Measurements from ENCODE around the gene RPL28.
A peak's percentile ranks its signal among the peaks of the same experiment; 100 is the strongest.

The RPL28 gene

GRCh38 chr19:55385724-55386492 lies at the start of gene RPL28:
Gene RPL28, plus strand, starts transcription at chr19:55385932. Its CDS starts 426 bp downstream, at chr19:55386358.
- peak; percentile 88 to 97 (median 96) for DNase-seq

GRCh38 chr19:55336101-55336500 lies 49.6 kb upstream of the RPL28 start:
- no peak for DNase-seq

- DNase-seq, result peak; percentile 100
Observed at GRCh38 chr19:55339105-55339888, 46.4 kb upstream of the RPL28 start, which contains the start of gene KMT5C. Gene KMT5C, plus strand, starts transcription at chr19:55339876. Its CDS starts 2,061 bp downstream, at chr19:55341937.

GRCh38 chr19:55339889-55340783 lies 45.6 kb upstream of the RPL28 start:
- DNase-seq, result no peak

GRCh38 chr19:55340784-55341147 lies 45.0 kb upstream of the RPL28 start:
- no peak for DNase-seq

GRCh38 chr19:55341171-55341588 lies 44.6 kb upstream of the RPL28 start:
- DNase-seq, result peak in 1 of 4 experiments; percentile 15

- DNase-seq, result no peak
Observed at GRCh38 chr19:55341595-55342531, 43.9 kb upstream of the RPL28 start.

GRCh38 chr19:55344444-55344843 lies 41.3 kb upstream of the RPL28 start:
- DNase-seq, result no peak

GRCh38 chr19:55345101-55345817 lies 40.5 kb upstream of the RPL28 start:
- DNase-seq, result no peak

- no peak for DNase-seq
Observed at GRCh38 chr19:55345818-55346724, 39.7 kb upstream of the RPL28 start.

GRCh38 chr19:55346725-55347441 lies 38.8 kb upstream of the RPL28 start:
- DNase-seq, result no peak

- no peak for DNase-seq
Observed at GRCh38 chr19:55347442-55348009, 38.2 kb upstream of the RPL28 start.

- DNase-seq, result no peak
Observed at GRCh38 chr19:55348317-55349034, 37.3 kb upstream of the RPL28 start.

GRCh38 chr19:55350620-55351315 lies 35.0 kb upstream of the RPL28 start:
- no peak for DNase-seq

- DNase-seq, result no peak
Observed at GRCh38 chr19:55352040-55352439, 33.7 kb upstream of the RPL28 start.

GRCh38 chr19:55352549-55353145 lies 33.1 kb upstream of the RPL28 start:
- no peak for DNase-seq

GRCh38 chr19:55353356-55353802 lies 32.4 kb upstream of the RPL28 start:
- DNase-seq, result no peak

Measured in activated naive CD4-positive, alpha-beta T cell (primary cell).